HG02943 (cell line): Measurements from ENCODE around the gene DPPA4.

ENCODE experiments used
- ATAC-seq: cut with Tn5 transposase; IDR thresholded peaks from one replicate; pipeline ENCODE4 v1.9.1; 2021; ENCODE audit warnings: mild to moderate bottlenecking, low read depth, moderate library complexity; ENCODE audit not compliant: unreplicated experiment

DPPA4 gene

DNA sequence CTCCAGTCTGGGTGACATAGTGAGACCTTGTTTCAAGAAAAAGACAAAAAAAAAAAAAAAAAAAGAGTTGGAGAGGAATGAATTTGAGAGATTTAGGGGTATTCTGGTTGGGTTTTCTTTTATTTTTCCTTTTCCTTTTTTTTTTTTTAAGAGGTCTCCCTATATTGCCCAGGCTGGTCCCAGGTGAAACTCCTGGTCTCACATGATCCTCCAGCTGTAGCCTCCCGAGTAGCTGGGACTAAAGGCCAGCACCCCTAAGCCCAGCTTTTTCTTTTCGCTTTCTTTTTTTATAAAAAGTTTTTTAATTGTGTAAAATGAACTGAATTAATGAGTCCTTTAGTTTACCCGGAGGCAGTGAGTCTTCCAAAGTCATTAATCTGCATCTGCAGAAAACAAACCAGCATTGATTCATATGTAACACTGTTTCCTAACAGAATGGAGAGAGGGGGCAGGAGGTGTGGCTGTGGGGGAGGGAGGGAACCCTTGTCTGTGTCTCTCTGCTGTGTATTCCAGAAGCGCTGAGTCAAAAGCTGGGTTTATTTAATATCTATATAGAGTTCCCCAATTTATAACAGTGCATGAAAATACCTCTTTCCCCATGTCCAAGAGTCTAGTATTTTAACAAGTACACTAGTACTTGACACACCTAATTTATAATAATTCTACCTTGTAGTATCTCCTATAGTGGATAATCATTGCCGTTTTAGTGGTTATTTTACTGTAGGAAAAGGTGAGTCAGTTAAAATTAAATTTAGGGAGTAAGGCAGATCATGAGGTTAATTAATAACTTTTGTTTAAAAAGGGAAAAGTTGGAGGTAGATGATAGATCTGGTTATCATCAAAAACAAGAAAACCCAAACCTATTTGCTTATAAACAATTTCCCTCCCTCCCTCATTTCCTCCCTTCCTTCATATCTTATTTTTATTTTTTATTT lies 2.6 kb upstream of the DPPA4 start:
- no peak for ATAC-seq

- no peak for ATAC-seq
These were observed 1.9 kb upstream of the DPPA4 start for GRCh38 chr3:109339197-109339596.

GRCh38 chr3:109338322-109338721 lies 976 bp upstream of the DPPA4 start:
- no peak for ATAC-seq

GRCh38 chr3:109336291-109336861 lies 970 bp downstream of the DPPA4 start:
- ATAC-seq: no peak

DNA sequence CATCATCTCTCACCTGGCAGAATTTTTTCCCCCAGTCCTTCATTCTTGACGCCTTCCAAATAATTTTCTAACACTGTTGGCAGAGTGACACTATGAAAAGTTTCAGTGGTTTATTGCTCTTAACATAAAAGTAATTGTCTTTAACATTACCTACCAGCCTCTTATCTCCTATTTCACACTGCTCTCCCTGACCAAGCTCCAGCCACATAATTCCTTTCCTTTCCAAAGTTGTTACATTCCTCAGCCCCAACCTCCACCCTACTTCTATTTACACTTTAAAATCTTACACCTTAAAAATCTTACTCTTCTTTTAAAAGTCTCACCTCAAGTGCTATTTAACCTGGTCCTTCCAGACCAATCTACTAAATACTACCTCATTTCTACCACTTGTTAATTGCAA lies 2.8 kb downstream of the DPPA4 start:
- ATAC-seq: no peak

- no peak for ATAC-seq
These were observed 5.7 kb downstream of the DPPA4 start for GRCh38 chr3:109331692-109332091.

- ATAC-seq: no peak
These were observed 6.9 kb downstream of the DPPA4 start for GRCh38 chr3:109330405-109330804.

GRCh38 chr3:109328202-109328601 lies 9.1 kb downstream of the DPPA4 start:
- no peak for ATAC-seq

- no peak for ATAC-seq
These were observed 11.7 kb downstream of the DPPA4 start for GRCh38 chr3:109325657-109326056.

GRCh38 chr3:109325109-109325508 lies 12.2 kb downstream of the DPPA4 start:
- no peak for ATAC-seq

GRCh38 chr3:109316162-109316730 lies 21.1 kb downstream of the DPPA4 start, which contains the start of gene DPPA2:
Gene DPPA2 (minus strand): TSS chr3:109316517. CDS start chr3:109314542, 1,975 bp downstream.
- no peak for ATAC-seq

DNA sequence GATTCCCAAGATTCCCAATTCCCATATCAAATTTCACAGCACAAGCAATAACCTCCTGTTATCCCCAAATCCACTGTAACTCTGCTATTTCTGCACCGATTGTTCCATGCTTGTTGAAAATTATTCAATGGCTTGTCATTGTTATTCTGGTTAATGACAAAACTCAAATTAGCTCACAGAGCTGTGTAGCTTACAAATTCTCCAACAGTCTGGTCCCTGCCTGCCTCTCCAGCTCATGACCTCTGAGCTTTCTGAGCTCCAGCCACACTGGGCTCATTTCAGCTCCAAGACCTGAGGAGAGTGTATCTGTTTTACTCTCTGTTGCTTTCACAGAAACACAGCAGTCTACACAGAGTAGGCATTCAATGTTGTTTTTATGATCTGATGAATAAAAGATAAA lies 24.3 kb downstream of the DPPA4 start:
- no peak for ATAC-seq

- ATAC-seq: no peak
These were observed 39.9 kb downstream of the DPPA4 start for GRCh38 chr3:109297496-109297895.

DNA sequence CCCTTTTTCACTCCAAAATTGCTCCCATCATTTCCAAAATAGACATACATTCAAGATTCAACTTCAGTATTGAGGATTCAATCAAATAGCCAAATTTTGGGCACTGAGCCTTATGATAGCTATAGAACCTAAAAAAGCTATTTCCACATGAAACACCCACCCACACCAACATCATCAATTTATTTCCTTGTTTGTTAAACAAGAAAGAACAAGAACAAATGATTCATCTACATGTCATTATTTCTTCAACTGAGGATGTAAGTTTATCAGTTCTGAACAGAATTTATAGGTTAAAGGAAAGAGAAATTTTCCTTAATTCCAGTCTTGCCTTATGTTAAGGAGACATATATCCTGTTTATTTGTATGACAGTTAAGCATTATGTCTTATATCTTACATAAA lies 53.3 kb downstream of the DPPA4 start:
- no peak for ATAC-seq

DNA sequence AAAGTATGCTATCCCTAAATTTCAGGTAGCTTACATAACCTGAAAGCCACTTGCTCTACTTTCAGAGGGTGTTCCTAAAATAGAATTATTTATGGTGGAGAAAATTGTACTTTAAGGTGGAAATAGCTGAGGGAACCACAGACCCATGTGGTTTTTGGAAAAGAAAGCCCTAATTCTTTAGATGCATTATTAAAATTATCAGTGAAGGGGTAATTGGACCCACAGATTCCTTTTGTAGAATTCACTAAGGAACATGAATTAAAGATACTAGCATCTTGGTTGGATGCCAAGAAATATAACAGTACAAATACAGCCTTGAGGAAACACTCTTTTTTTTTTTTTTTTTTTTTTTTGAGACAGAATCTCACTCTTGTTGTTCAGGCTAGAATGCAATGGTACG lies 58.8 kb downstream of the DPPA4 start:
- no peak for ATAC-seq

DNA sequence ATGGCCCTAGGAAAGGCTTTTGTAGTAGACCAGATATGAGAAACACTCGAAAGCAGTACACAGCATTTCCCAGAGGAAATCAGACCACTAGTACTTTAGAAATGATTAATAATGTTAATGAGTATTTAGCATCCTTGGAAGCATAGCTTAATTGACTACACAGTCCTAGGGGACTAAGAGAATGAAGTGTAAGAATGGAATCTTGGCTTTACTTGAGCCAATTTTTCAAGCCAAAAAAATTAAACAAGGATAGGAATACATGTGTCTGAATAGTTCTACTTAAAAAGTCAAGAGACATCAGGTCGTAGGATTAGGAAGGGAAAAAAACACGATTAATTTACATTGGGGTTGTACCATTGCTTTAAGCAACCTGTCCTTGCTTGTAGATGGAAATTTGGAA lies 59.2 kb downstream of the DPPA4 start:
- no peak for ATAC-seq
